IPS DF 6.9 (cell line): ENCODE results near the gene KPNA6.
"Not testable (repeated sequence)": the region's sequence is repeated elsewhere in the genome, so short reads cannot be mapped to it uniquely, and the experiment has no call there.

Experiments
- DNase-seq: peaks from one replicate; pipeline ENCODE4 v3.0.0-alpha.2; 2013; ENCODE audit warnings: low read depth, low spot score
- H3K27ac ChIP-seq: one replicate; pipeline ENCODE4 v1.5.1; 2013; ENCODE audit warnings: low read length, control low read depth
- H3K27me3 ChIP-seq: 2 replicates; pipeline ENCODE4 v1.6.1; 2013; ENCODE audit warnings: mild to moderate bottlenecking, low read length; ENCODE audit not compliant: control insufficient read depth, insufficient read depth
- H3K36me3 ChIP-seq: 2 replicates; pipeline ENCODE4 v1.6.1; 2013; ENCODE audit warnings: low read length; ENCODE audit not compliant: control insufficient read depth, insufficient read depth
- H3K4me1 ChIP-seq: 2 replicates; pipeline ENCODE4 v1.6.1; 2013; ENCODE audit warnings: low read length; ENCODE audit not compliant: control insufficient read depth, insufficient read depth
- H3K4me3 ChIP-seq: 2 replicates; pipeline ENCODE4 v1.5.1; 2013; ENCODE audit warnings: mild to moderate bottlenecking, low read length
- H3K9me3 ChIP-seq: 2 replicates; pipeline ENCODE4 v1.6.1; 2013; ENCODE audit warnings: low read length, inconsistent platforms; ENCODE audit not compliant: control insufficient read depth, insufficient read depth
- WGBS: extraction: QIAGEN DNeasy Blood & Tissue Kit; methylation state at CpG from one replicate; pipeline ENCODE4 v1.1.7; 2013; ENCODE audit warnings: mixed read lengths, missing lambda C conversion rate; ENCODE audit not compliant: insufficient read length, insufficient coverage; 5-methylcytosine and 5-hydroxymethylcytosine counted together

The KPNA6 gene

GRCh38 chr1:32142446-32143301 is 34.8 kb downstream of the KPNA6 start:
- no peak for DNase-seq
- no peaks in the 10 kb centered on the region for H3K27me3 ChIP-seq
- no peak overlapping the region for H3K27ac ChIP-seq
- no CpG with 5 or more reads among the region's 6 CpGs for WGBS
- no peaks in the 10 kb centered on the region for H3K9me3 ChIP-seq
- no peaks in the 10 kb centered on the region for H3K36me3 ChIP-seq
- H3K4me3 ChIP-seq, result no peak overlapping the region
- no peaks in the 10 kb centered on the region for H3K4me1 ChIP-seq

GRCh38 chr1:32143302-32143695 is 35.4 kb downstream of the KPNA6 start:
- H3K4me3 ChIP-seq, DNase-seq, H3K27ac ChIP-seq, H3K4me1 ChIP-seq, H3K9me3 ChIP-seq, H3K27me3 ChIP-seq, H3K36me3 ChIP-seq: not testable (repeated sequence)
- no CpG with 5 or more reads among the region's 4 CpGs for WGBS

GRCh38 chr1:32144033-32144432 is 36.2 kb downstream of the KPNA6 start:
- Histone ChIP-seq H3K27ac (no peak overlapping the region), H3K36me3 (no peaks in the 10 kb centered on the region)
- WGBS, result no CpG with 5 or more reads among the region's 3 CpGs

GRCh38 chr1:32147799-32148198 is 39.9 kb downstream of the KPNA6 start:
- H3K9me3 ChIP-seq, DNase-seq, H3K36me3 ChIP-seq: not testable (repeated sequence)

More at GRCh38 chr1:32144033-32144432, 36.2 kb downstream of the KPNA6 start:
- H3K9me3 ChIP-seq, result no peaks in the 10 kb centered on the region
- no peaks in the 10 kb centered on the region for H3K4me1 ChIP-seq
- DNase-seq, result no peak
- no peak overlapping the region for H3K4me3 ChIP-seq
- no peaks in the 10 kb centered on the region for H3K27me3 ChIP-seq

GRCh38 chr1:32150847-32151246 is 43.0 kb downstream of the KPNA6 start:
- H3K9me3 ChIP-seq, result no peaks in the 10 kb centered on the region
- no peak for DNase-seq
- no CpG with 5 or more reads among the region's 9 CpGs for WGBS

More at GRCh38 chr1:32147799-32148198, 39.9 kb downstream of the KPNA6 start:
- H3K4me1 ChIP-seq, H3K27ac ChIP-seq, H3K4me3 ChIP-seq, H3K27me3 ChIP-seq: not testable (repeated sequence)
- no CpG with 5 or more reads among the region's 5 CpGs for WGBS

GRCh38 chr1:32151319-32151787 is 43.5 kb downstream of the KPNA6 start:
- H3K27ac ChIP-seq, result no peak overlapping the region
- no peaks in the 10 kb centered on the region for H3K9me3 ChIP-seq
- no peak for DNase-seq
- no peaks in the 10 kb centered on the region for H3K4me1 ChIP-seq
- WGBS, result no CpG with 5 or more reads among the region's 5 CpGs
- no peak overlapping the region for H3K4me3 ChIP-seq
- no peaks in the 10 kb centered on the region; the same call in 1 of the 2 replicates for H3K36me3 ChIP-seq
- no peaks in the 10 kb centered on the region for H3K27me3 ChIP-seq

More at GRCh38 chr1:32150847-32151246, 43.0 kb downstream of the KPNA6 start:
- no peaks in the 10 kb centered on the region for H3K27me3 ChIP-seq
- no peaks in the 10 kb centered on the region for H3K36me3 ChIP-seq
- no peak overlapping the region for H3K27ac ChIP-seq
- no peak overlapping the region for H3K4me3 ChIP-seq
- H3K4me1 ChIP-seq, result no peaks in the 10 kb centered on the region

GRCh38 chr1:32159189-32159588 is 51.3 kb downstream of the KPNA6 start:
- Histone ChIP-seq H3K9me3 (no peaks in the 10 kb centered on the region), H3K36me3 (peaks cover 13% of the 10 kb centered on the region; the same call in 1 of the 2 replicates), H3K4me1 (no peaks in the 10 kb centered on the region), H3K27me3 (no peaks in the 10 kb centered on the region), H3K4me3 (no peak overlapping the region), H3K27ac (no peak overlapping the region)
- DNase-seq, result no peak
- 100% methylated on average over 1 of the region's 3 CpGs for WGBS

GRCh38 chr1:32163405-32163804 is 55.5 kb downstream of the KPNA6 start:
- peaks cover 6% of the 10 kb centered on the region; the same call in 1 of the 2 replicates for H3K36me3 ChIP-seq
- no peak for DNase-seq
- H3K4me3 ChIP-seq, result no peak overlapping the region
- WGBS, result no CpG with 5 or more reads among the region's 2 CpGs
- H3K27ac ChIP-seq, result no peak overlapping the region
- no peaks in the 10 kb centered on the region for H3K4me1 ChIP-seq
- H3K27me3 ChIP-seq, result no peaks in the 10 kb centered on the region
- H3K9me3 ChIP-seq, result no peaks in the 10 kb centered on the region

GRCh38 chr1:32165633-32166032 is 57.8 kb downstream of the KPNA6 start:
- H3K27me3 ChIP-seq, DNase-seq, H3K9me3 ChIP-seq, H3K4me3 ChIP-seq, H3K4me1 ChIP-seq, H3K27ac ChIP-seq: not testable (repeated sequence)
- WGBS, result no CpG with 5 or more reads among the region's 10 CpGs
- H3K36me3 ChIP-seq, result peaks cover 10% of the 10 kb centered on the region; the same call in 1 of the 2 replicates

- Histone ChIP-seq H3K4me1 (no peaks in the 10 kb centered on the region), H3K36me3 (peaks cover 17% of the 10 kb centered on the region; the same call in 1 of the 2 replicates), H3K27me3 (no peaks in the 10 kb centered on the region), H3K4me3 (no peak overlapping the region), H3K9me3 (no peaks in the 10 kb centered on the region), H3K27ac (no peak overlapping the region)
- WGBS, result no CpG with 5 or more reads among the region's 4 CpGs
- DNase-seq, result no peak
Measured at GRCh38 chr1:32170991-32171390, 63.1 kb downstream of the KPNA6 start.
